Glutamatergic neuron (in vitro differentiated cells): Measurements from ENCODE around the gene BOD1L2. TPM values are rescaled to one million over a fixed set of nuclear protein-coding genes. Genes with fewer than 3 reads are reported as not detected.
A peak's percentile ranks its signal among the peaks of the same experiment; 100 is the strongest.

ENCODE experiments used
- DNase-seq: peaks from one replicate; pipeline ENCODE4 v3.0.0; 2022
- H3K27ac Mint-ChIP-seq: one replicate; pipeline ENCODE4 v1.8.0; 2020; ENCODE audit warnings: mild to moderate bottlenecking, mixed read lengths, inconsistent platforms; ENCODE audit not compliant: unreplicated experiment
- H3K27me3 Mint-ChIP-seq: one replicate; pipeline ENCODE4 v1.8.0; 2020; ENCODE audit warnings: mild to moderate bottlenecking, moderate library complexity, mixed read lengths, inconsistent platforms; ENCODE audit not compliant: unreplicated experiment
- H3K36me3 Mint-ChIP-seq: one replicate; pipeline ENCODE4 v1.8.0; 2020; ENCODE audit warnings: mild to moderate bottlenecking, mixed read lengths, inconsistent platforms; ENCODE audit not compliant: unreplicated experiment
- H3K4me1 Mint-ChIP-seq: one replicate; pipeline ENCODE4 v1.8.0; 2020; ENCODE audit warnings: mild to moderate bottlenecking, low read depth, mixed read lengths, inconsistent platforms; ENCODE audit not compliant: unreplicated experiment
- H3K4me3 Mint-ChIP-seq: one replicate; pipeline ENCODE4 v1.8.0; 2020; ENCODE audit warnings: mild to moderate bottlenecking, mixed read lengths, inconsistent platforms; ENCODE audit not compliant: unreplicated experiment
- H3K9me3 Mint-ChIP-seq: one replicate; pipeline ENCODE4 v1.8.0; 2020; ENCODE audit warnings: mild to moderate bottlenecking, moderate library complexity, mixed read lengths, inconsistent platforms; ENCODE audit not compliant: unreplicated experiment
- total RNA-seq: library from RNA; stranded (reverse); fragmentation: NEBNext Ultra II Directional; extraction: Animal tissue kit (Norgen Biotek cat#: 25700); gene quantifications from one replicate; pipeline ENCODE4 v1.2.1, GENCODE V29; 2021; ENCODE audit not compliant: unreplicated experiment
- TF ChIP-seq, protein P1 (sequence below): fragments of 200-600 bp; sonication (generic); IDR thresholded peaks from one replicate; pipeline ENCODE4 v1.5.0; 2021; ENCODE audit not compliant: partially characterized antibody, unreplicated experiment

Gene BOD1L2
- total RNA-seq, 1 donor from 2014 or later = not detected

- H3K27me3 Mint-ChIP-seq = peaks cover 4% of the 10 kb centered on the region
- TF ChIP-seq, protein P1, sequence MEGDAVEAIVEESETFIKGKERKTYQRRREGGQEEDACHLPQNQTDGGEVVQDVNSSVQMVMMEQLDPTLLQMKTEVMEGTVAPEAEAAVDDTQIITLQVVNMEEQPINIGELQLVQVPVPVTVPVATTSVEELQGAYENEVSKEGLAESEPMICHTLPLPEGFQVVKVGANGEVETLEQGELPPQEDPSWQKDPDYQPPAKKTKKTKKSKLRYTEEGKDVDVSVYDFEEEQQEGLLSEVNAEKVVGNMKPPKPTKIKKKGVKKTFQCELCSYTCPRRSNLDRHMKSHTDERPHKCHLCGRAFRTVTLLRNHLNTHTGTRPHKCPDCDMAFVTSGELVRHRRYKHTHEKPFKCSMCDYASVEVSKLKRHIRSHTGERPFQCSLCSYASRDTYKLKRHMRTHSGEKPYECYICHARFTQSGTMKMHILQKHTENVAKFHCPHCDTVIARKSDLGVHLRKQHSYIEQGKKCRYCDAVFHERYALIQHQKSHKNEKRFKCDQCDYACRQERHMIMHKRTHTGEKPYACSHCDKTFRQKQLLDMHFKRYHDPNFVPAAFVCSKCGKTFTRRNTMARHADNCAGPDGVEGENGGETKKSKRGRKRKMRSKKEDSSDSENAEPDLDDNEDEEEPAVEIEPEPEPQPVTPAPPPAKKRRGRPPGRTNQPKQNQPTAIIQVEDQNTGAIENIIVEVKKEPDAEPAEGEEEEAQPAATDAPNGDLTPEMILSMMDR = no peak
- no peak overlapping the region for H3K4me3 Mint-ChIP-seq
- peaks cover 7% of the 10 kb centered on the region for H3K36me3 Mint-ChIP-seq
- no peak for DNase-seq
- no peak overlapping the region for H3K27ac Mint-ChIP-seq
- H3K9me3 Mint-ChIP-seq = peaks cover 3% of the 10 kb centered on the region
- no peaks in the 10 kb centered on the region for H3K4me1 Mint-ChIP-seq
These were observed 4.6 kb upstream of the BOD1L2 start for GRCh38 chr18:57142324-57142723.

DNA sequence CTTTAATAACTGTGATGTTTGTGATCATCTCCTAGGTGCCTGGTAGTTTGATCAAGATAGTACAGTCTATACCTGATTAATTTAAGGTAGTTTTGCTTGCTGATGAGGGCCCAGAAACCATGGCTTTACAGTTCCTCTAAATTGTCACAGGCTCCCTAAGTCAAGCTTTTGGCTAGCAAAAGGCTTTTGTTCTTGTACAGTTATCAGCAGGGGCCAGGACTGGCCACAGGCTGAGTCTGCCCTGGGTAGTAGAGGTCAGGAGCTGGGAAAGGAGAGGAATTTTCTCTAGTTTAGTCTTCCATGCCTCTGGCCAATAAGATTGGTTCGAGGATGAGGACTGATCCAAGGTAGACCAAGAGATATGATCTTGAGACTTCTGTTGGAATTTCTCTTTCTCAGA, 3.6 kb upstream of the BOD1L2 start:
- Mint-ChIP-seq H3K27ac (no peak overlapping the region), H3K27me3 (peaks cover 4% of the 10 kb centered on the region)

GRCh38 chr18:57148263-57148662, 1.4 kb downstream of the BOD1L2 start:
- DNase-seq = no peak
- no peak overlapping the region for H3K4me3 Mint-ChIP-seq
- peaks cover 6% of the 10 kb centered on the region for H3K9me3 Mint-ChIP-seq
- peak overlapping the region; percentile 33 for H3K27ac Mint-ChIP-seq
- peaks cover 33% of the 10 kb centered on the region for H3K4me1 Mint-ChIP-seq
- TF ChIP-seq, protein P1 = no peak
- H3K36me3 Mint-ChIP-seq = peaks cover 7% of the 10 kb centered on the region
- H3K27me3 Mint-ChIP-seq = peaks cover 5% of the 10 kb centered on the region

More for the DNA sequence above, 3.6 kb upstream of the BOD1L2 start:
- Mint-ChIP-seq H3K36me3 (peaks cover 7% of the 10 kb centered on the region), H3K4me3 (no peak overlapping the region), H3K4me1 (no peaks in the 10 kb centered on the region), H3K9me3 (peaks cover 3% of the 10 kb centered on the region)
- TF ChIP-seq, protein P1 = no peak
- no peak for DNase-seq

DNA sequence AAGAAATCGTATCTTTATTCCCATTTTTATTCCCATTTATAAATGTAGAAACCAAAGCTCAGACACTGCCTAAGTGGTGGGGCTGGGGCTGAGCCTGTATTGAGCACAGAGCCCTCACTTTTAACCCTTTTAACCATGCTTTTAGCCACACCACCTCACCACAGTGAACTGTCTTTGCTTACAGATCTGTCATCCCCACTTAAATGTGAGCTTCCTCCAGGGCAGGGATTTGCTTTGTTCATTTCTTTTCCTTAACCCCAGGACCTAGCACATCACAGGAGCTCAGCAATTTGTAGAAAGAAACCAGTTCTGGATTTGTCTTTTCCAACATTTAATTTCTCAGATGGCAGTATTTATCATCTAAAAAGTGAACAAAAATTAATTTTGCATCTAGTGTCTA, 2.2 kb downstream of the BOD1L2 start:
- TF ChIP-seq, protein P1 = no peak
- H3K4me1 Mint-ChIP-seq = peaks cover 33% of the 10 kb centered on the region
- peak overlapping the region; percentile 27 for H3K4me3 Mint-ChIP-seq
- peak overlapping the region; percentile 54 for H3K27ac Mint-ChIP-seq
- H3K9me3 Mint-ChIP-seq = peaks cover 6% of the 10 kb centered on the region
- DNase-seq = no peak
- H3K36me3 Mint-ChIP-seq = peaks cover 7% of the 10 kb centered on the region
- H3K27me3 Mint-ChIP-seq = peaks cover 6% of the 10 kb centered on the region

DNA sequence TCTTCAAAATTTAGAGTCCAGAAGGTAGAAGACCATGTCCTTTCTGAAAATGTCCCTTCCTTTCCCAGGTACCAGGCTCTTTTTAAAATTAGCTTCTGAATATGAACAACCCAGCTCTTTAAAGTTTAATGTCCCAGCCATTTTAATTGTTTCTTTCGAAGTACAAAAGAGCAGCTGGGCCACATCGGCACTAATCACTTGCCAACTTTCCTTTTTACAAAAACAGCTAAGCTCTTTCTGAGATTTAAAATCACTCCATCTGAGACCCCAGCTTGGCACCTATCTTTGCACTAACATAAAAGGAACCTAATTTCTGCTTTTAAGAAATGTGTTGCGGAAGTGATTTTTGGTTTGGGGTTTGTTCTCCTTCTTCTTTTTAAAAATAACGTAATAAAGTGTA, 2.6 kb downstream of the BOD1L2 start:
- H3K27me3 Mint-ChIP-seq = peaks cover 6% of the 10 kb centered on the region
- TF ChIP-seq, protein P1 = no peak
- H3K27ac Mint-ChIP-seq = peak overlapping the region; percentile 54
- peaks cover 6% of the 10 kb centered on the region for H3K9me3 Mint-ChIP-seq
- no peak for DNase-seq
- peaks cover 33% of the 10 kb centered on the region for H3K4me1 Mint-ChIP-seq
- peaks cover 7% of the 10 kb centered on the region for H3K36me3 Mint-ChIP-seq
- peak overlapping the region; percentile 27 for H3K4me3 Mint-ChIP-seq
